SU-DHL-6 (cell line): ENCODE results near the gene RELA.

Experiments used
- H2AFZ ChIP-seq: fragments of 200-600 bp; sonication (generic); 2 replicates; pipeline ENCODE4 v1.6.1; 2014; ENCODE audit warnings: low read depth, mild to moderate bottlenecking, moderate library complexity, mixed read lengths, antibody characterized with exemption, low read length; ENCODE audit not compliant: severe bottlenecking
- H3F3A ChIP-seq: fragments of 200-600 bp; shearing (Covaris generic); 2 replicates; pipeline ENCODE4 v1.6.0; 2016; ENCODE audit warnings: antibody characterized with exemption, mild to moderate bottlenecking; ENCODE audit not compliant: insufficient read depth
- H3K27ac ChIP-seq: fragments of 200-600 bp; sonication (generic); 2 replicates; pipeline ENCODE4 v1.5.1; 2016; ENCODE audit warnings: low read depth, mild to moderate bottlenecking, low read length, moderate library complexity, mixed read lengths
- H3K27me3 ChIP-seq: fragments of 200-600 bp; sonication (generic), shearing (Covaris generic); 2 replicates; pipeline ENCODE4 v1.6.0; 2014; ENCODE audit warnings: mild to moderate bottlenecking, low read length
- H3K36me3 ChIP-seq: fragments of 200-600 bp; sonication (generic); 2 replicates; pipeline ENCODE4 v1.6.1; 2014; ENCODE audit warnings: mild to moderate bottlenecking, low read length, mixed read lengths
- H3K4me2 ChIP-seq: fragments of 300-600, 200-600 bp; shearing (Covaris generic), sonication (generic); 2 replicates; pipeline ENCODE4 v1.6.0; 2014; ENCODE audit warnings: low read length, low read depth, mild to moderate bottlenecking; ENCODE audit not compliant: poor library complexity, severe bottlenecking
- H3K4me3 ChIP-seq: fragments of 200-600 bp; sonication (generic); 2 replicates; pipeline ENCODE4 v1.5.1; 2014; ENCODE audit warnings: antibody characterized with exemption, low read length, mild to moderate bottlenecking, mixed read lengths; ENCODE audit not compliant: insufficient read depth, poor library complexity, severe bottlenecking
- H3K79me2 ChIP-seq: fragments of 200-600 bp; sonication (generic); 2 replicates; pipeline ENCODE4 v1.6.1; 2014; ENCODE audit warnings: mild to moderate bottlenecking, low read length, moderate library complexity; ENCODE audit not compliant: insufficient read depth
- H3K9ac ChIP-seq: fragments of 200-600 bp; sonication (generic); 2 replicates; pipeline ENCODE4 v1.7.0; 2014; ENCODE audit warnings: mild to moderate bottlenecking, low read length
- H3K9me2 ChIP-seq: fragments of 200-600 bp; sonication (generic); replicated peaks from 2 replicates; pipeline ENCODE4 v1.6.1; 2014; ENCODE audit warnings: low read length; ENCODE audit not compliant: insufficient read depth
- H3K9me3 ChIP-seq: fragments of 200-600 bp; sonication (generic); 2 replicates; pipeline ENCODE4 v1.6.1; 2014; ENCODE audit warnings: low read length, mixed read lengths; ENCODE audit not compliant: insufficient read depth
- H4K20me1 ChIP-seq: fragments of 200-600 bp; sonication (generic); 2 replicates; pipeline ENCODE4 v1.6.1; 2014; ENCODE audit warnings: low read depth, mild to moderate bottlenecking, antibody characterized with exemption, low read length, moderate library complexity, mixed read lengths
- CTCF ChIP-seq: fragments of 200-600 bp; sonication (generic); IDR thresholded peaks from one replicate; pipeline ENCODE4 v1.5.1; 2017; ENCODE audit warnings: antibody characterized with exemption, mild to moderate bottlenecking, low read length, moderate library complexity; ENCODE audit not compliant: insufficient read depth, poor library complexity, severe bottlenecking
- EZH2phosphoT487 ChIP-seq: fragments of 200-600 bp; sonication (generic), shearing (Covaris generic); conservative IDR thresholded peaks from 2 replicates; pipeline ENCODE4 v1.6.1; 2018; ENCODE audit warnings: mild to moderate bottlenecking, antibody characterized with exemption, low read length, moderate library complexity, mixed read lengths

The RELA gene

GRCh38 chr11:65623177-65623576 lies 39.5 kb downstream of the RELA start:
- Histone ChIP-seq H3K4me3 (no peak overlapping the region), H3K9me2 (no peaks in the 10 kb centered on the region), H3K27me3 (no peaks in the 10 kb centered on the region), H3K79me2 (0 out of 2 replicates have a peak, but pooled peaks cover 6% of the 10 kb centered on the region), H3K9me3 (no peaks in the 10 kb centered on the region), H2AFZ (no peak overlapping the region), H3K36me3 (no peaks in the 10 kb centered on the region), H3K9ac (no peak overlapping the region), H4K20me1 (no peaks in the 10 kb centered on the region), H3K4me2 (no peak overlapping the region), H3F3A (no peaks in the 10 kb centered on the region), H3K27ac (no peak overlapping the region)
- no peak for TF ChIP-seq EZH2phosphoT487
- TF ChIP-seq CTCF: no peak

- Histone ChIP-seq H3K9ac (no peak overlapping the region), H4K20me1 (no peaks in the 10 kb centered on the region), H3K36me3 (no peaks in the 10 kb centered on the region), H3K79me2 (peaks cover 17% of the 10 kb centered on the region), H2AFZ (no peak overlapping the region), H3K27me3 (no peaks in the 10 kb centered on the region), H3F3A (no peaks in the 10 kb centered on the region), H3K9me2 (no peaks in the 10 kb centered on the region), H3K4me3 (no peak overlapping the region), H3K27ac (no peak overlapping the region), H3K9me3 (no peaks in the 10 kb centered on the region), H3K4me2 (no peak overlapping the region)
- TF ChIP-seq CTCF (no peak), EZH2phosphoT487 (no peak)
These were observed 40.7 kb downstream of the RELA start for GRCh38 chr11:65622011-65622410.

GRCh38 chr11:65621460-65621859 lies 41.3 kb downstream of the RELA start:
- Histone ChIP-seq H3K9me3 (no peaks in the 10 kb centered on the region), H3K27ac (no peak overlapping the region), H2AFZ (no peak overlapping the region), H3K36me3 (no peaks in the 10 kb centered on the region), H3K4me3 (no peak overlapping the region), H4K20me1 (no peaks in the 10 kb centered on the region; the same call in 1 of the 2 replicates), H3F3A (no peaks in the 10 kb centered on the region), H3K27me3 (no peaks in the 10 kb centered on the region), H3K9me2 (no peaks in the 10 kb centered on the region), H3K4me2 (no peak overlapping the region), H3K9ac (no peak overlapping the region), H3K79me2 (peaks cover 23% of the 10 kb centered on the region)
- TF ChIP-seq EZH2phosphoT487 (no peak), CTCF (no peak)
